NCI-H748 (cell line): ENCODE results near the gene ADRA1B.

ENCODE experiments used
- DNase-seq: peaks from one replicate; lab custom pipeline; 2025; ENCODE audit not compliant: unreplicated experiment; lab: John Stamatoyannopoulos, UW

ADRA1B gene

DNA sequence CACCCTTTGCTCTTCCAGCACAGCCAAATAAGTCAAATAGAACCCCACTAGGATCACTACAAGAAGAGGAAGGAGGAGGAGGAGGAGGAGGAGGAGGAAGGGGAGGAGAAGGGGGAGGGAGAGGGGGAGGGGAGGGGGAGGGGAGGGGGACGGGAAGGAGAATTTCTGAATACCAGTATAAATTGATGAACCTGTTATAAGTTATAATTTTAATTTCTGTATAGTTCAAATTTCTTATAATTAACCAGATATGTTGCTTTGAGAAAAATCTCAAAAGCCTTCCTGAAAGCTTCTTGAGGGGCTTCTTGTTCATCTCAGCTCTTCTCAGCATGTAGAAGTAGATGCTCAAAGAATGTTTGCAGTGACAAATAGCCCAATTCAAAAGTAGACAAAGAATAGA is 15.0 kb upstream of the ADRA1B start:
- no peak for DNase-seq

DNA sequence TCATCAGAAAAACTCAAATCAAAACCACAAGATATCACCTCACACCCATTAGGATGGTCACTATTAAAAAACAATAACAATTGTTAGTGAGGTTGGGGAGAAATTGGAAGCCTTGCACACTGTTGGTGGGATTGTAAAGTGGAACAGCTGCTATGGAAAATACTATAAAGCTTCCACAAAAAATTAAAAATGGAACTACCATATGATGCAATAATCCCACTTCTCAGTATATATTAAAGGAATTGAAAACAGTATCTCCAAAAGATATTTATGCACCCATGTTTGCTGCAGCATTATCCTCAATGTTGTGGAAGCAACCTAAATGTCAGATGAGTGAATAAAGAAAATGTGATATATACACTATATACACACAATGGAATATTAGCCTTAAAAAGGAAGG is 14.5 kb upstream of the ADRA1B start:
- DNase-seq, result no peak

DNA sequence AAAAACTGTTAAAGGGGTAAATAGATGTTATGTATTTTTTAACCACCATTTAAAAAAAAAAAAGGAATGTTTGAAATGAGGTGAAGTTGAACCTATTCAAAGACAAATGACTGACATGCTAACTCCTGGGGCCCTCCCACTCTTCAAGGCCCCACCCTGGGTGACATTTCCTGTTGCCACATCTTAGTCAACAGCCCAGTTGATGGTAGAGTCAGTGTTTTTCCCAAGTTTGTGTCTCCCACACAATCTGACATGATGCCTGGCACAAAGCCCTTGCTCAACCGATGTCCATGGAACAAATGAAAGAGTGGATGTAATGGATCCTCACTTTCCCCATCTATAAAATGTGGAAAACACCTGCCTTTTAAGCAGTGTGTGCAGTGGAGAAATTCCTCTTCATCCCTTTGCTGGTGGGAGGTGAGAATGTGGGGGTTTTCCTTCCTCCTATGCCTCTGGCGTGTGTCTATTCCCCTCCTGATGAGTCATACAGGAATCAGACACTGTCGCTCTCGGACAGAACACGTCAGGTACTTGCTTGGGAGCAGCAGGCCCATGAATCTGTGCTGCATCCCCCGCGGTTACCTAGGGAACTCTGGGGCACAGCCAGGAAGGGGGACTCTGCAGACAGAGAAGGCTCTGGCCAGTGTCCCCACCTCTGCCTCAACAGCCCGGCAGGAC is 13.7 kb upstream of the ADRA1B start:
- DNase-seq, result no peak

DNA sequence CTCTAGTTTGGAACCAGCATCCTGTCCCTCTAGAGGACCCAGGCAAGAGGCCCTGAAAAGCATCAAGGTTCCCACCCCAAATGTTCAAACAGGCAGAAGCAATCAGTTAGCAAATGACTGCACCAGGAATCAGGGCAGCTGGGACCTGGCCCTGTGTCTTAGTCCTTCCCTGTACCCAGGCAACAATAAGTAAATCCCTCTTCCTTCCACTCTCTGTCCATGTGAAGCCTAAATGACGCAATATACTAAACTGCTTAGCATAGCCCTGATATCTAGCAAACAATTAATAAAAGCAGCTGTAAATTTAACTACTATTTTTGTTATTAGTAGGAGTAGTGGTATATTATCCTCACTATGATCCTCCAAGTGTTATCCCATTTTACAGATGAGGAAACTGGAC is 13.2 kb upstream of the ADRA1B start:
- no peak for DNase-seq

DNA sequence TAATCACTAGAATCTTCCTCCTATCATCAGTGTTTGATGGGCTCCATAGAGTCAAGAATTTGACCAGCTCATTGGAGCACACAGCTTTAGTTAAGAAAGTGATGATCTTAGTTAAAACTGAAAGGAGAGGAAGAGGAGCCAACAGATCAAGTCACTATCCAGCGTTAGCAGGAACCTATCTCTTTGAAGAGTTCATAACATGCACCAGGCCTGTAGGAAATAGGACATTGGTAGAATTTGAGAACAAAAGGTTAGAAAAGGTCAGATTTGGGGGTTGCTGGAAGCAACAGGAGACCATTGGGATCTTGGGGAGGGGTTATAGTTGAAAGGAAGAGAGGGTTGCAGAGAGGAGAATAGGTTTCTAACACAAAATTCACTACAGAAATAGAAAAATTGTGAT is 11.4 kb upstream of the ADRA1B start:
- no peak for DNase-seq

DNA sequence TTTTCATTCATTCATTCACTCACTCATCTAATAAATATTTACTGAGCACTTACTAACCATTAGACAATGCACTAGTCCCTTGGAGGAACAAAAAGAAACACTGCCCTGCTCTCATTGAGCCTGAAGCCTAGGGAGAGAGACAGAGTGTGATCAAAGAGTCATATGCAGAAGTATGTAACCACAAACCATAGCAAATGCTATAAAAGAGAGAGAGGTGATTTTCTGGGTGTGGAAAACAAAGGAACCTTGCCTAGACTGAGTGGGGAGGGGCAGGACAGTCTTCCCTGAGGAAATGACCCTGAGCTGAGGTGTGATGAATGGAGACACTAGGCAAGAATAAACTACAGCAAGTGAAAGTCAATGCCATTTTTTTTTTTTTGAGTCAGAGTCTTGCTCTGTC is 10.8 kb upstream of the ADRA1B start:
- DNase-seq, result peak; percentile 16

DNA sequence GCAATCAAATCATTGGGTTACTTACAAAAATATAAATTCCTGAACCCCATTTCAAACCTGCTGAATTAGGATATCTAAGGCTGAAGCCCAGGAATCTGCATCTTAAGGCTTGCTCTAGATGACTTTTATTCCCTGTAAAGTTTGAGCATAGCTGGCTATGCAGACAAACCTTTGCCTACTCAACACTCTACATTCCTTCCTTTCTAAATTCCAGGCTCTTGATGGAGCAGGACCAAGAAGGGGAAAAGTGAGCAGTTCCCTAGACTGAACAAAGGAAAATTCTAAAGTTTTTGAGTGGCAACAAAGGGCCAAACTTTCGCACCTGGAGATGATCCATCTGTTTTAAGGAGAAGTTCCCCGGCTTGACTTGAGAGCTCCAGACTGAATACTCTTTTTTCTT is 9.8 kb upstream of the ADRA1B start:
- DNase-seq, result no peak

DNA sequence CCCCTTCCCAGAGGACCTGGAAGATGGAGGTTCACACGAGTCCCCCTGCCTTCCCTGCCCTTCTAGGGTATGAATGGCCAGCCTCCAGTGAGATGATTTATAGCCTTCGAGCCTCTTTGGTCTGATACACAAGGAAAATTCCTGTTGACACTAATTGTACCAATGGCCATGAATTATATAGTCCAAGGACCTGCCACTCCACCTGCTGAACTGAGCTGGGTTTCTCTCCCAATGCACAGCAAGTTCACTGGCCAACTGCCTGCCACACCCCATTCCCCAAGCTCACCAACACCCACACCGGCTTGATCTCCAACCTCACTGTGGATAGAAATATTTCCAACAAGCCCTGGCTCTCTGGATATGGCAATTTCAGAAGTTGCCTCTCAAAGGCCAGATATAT is 9.3 kb upstream of the ADRA1B start:
- DNase-seq, result peak; percentile 35

DNA sequence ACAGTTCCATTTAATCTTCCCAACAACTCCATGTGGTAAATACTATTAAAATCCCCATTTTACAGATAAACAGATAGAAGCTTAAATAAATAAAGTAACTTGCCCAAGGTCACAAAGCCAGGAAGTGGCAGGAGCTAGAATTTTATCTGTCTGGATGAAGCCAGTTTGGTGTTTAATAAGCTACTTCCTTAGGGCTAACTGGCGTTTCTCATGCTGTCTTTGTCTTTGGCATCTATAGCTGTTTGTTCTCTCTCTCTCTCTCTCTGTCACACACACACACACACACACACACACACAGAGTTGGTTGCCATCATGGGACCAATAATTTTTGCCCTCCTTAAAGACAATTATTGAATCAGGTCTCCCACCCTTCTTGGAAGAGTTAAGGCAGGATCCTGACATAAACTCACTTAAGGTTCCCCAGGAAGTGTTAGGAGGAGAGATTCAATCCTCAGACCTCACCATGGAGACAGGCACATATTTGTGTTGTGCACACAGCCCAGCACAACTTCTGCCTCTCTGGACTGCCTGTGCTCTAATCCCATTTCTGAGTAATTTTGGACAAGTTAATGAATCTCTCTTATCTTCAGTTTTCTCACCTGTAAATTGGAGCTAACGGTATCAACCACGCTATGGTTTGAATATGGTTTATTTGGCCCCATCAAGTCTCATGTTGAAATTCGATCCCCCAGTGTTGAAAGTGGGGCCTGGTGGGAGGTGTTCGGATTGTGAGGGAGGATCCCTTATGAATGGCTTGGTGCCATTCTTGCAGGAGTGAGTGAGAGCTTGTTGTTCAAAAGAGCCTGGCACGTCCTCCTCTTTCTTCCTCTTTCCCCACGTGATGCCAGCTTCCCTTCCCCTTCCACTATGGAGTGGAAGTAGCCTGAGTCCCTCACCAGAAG is 8.3 kb upstream of the ADRA1B start:
- peak; percentile 47 for DNase-seq

DNA sequence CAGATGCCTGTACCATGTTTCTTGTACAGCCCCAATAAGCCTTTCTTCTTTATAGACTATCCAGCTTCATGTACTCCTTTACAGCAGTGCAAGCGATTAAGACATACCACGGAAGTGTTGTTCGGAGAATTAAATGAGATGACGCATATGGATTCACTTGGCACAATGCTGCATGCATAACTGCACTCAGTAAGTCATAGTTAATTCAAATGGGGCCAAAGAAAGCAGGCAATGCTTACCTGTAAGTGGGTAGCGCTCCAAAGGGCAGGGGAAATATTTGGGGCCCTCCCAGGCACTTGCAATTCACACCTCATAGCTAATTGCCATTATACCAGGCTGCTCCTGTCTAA is 7.7 kb upstream of the ADRA1B start:
- no peak for DNase-seq

DNA sequence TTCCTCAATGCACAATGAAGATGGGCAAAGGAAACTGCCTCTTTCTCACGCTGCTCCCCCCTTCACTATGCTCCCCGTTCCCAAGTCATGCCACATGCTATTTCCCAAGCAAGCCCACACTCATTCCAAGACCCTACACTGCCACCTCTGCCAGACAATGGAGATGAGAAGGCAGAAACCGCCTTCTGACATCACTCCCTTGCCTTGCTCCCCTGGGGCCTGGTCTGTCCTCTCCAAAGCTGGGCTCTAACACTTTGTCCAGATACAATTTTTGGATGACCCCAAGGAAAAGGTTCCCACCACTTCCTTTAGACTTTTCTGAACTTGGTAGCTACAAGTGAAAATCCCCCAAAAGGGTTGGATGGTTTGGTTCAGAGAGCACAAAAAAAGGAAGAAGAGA is 7.2 kb upstream of the ADRA1B start:
- DNase-seq, result no peak

DNA sequence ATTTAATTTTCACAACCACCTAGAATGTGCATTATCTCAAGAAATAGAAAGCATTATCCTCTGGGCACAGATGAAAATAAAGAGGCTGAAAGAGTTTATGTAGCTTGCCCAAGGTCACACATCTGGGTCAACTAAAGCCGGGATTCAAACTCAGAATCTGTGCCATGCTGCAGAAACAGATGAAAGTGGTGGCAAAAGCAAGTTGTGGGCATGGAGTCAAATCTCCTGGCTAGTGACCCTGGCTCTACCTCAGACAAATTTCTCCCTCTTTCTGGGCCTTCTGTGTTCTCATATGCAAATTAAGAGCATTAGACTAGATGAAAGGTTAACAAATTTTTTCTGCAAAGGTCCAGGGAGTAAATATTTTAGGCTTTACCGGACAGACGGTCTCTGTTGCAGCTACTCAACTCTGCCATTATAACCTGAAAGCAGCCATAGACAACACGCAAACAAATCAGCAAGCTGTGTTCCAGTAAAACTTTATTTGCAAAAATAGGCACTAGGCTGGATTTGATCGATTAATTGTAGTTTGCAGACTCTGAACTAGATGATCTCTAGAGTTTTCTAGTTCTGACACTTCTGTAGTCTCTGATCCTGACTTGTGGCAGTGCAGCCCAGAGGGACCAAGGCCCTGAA is 6.0 kb upstream of the ADRA1B start:
- DNase-seq, result no peak

DNA sequence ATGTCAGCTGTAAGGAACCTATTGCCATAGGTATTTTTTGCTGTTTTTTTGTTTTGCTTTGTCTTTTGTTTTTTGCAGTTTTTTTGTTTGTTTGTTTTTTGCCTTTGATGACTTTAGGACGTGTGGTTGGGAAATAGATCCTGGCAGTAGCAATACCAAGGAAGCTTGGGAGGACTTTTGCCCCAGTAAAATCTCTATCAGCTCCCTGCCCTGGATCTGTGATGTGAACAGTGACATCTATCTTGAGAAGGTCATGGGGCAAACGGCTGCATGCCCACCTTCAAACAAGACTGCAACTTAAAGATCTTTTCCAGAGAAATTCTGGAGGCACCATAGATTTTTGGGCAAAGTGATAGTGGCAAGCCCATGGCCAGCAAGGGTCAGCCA is 5.4 kb upstream of the ADRA1B start:
- DNase-seq, result no peak

DNA sequence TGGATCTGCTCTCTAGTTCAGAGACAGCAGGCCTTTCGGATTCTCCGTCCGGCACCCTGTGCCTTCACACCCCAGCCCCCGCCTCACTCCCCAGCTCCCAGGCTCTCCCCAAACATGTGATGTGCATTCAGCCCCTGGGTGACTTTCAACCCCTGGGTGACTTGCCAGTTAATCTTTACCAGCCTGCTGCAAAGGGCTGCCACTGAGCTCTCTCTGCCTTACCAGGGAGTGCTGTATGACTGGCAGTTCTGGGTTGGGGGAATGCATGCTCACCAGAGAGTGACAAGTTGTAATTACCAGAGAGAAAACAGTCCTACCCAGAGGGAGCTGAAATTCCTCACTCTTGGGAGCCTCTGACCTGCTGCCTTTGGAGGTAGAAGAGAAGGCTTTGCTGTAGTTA is 4.9 kb upstream of the ADRA1B start:
- no peak for DNase-seq

DNA sequence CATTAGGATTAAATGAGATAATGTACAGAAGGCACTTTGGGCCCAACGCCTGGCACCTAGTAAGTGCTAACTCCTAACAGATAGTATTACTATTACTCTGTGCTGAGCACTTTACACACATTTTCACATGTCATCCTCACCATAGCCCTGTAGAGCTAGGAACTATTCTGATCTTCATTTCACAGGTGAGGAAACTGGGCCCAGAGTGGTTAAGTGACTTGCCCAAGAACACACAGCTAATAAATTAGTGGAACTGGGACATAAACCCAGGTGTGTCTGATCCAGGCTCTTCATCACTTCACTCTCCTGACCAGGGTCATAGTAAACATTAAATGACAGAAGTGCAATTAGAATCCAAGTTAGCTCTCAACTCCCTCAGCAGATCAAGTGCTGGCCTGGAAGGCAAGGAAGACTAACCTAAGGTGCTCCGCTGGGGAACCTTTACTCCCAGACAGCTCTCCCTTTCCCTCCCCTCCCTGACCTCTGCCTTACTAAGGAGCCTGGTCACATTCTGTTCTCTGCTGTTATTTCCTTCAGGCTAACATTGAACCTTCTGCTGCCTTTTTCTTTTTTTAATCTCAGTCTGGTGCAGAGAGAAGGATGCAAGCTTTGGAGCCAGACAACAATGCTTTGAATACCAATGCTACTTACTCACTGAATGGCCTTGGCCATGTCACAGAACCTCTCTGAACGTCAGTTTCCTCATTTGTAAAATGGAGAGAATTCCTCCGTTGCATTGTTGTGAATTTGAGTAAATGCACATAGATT is 4.1 kb upstream of the ADRA1B start:
- DNase-seq, result no peak

DNA sequence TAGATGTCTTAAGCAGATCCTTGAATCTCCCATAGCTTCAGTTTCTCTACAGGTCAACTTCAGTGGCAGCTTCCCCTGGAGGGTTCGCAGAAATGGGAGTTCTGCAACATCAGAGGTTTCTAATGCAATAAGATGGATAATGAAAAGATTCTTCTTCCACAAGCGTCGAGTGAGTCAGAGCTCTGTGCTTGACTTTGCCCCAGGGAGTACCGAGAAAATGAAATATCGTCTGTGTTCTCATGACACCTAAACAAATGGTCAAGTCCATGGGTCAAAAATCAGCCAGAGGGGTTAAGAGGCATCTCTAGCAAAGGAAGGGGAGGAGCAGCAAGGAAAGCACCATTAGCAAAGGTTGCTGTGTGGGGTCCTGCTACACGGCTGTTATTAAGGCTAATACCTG is 3.2 kb upstream of the ADRA1B start:
- DNase-seq, result no peak

DNA sequence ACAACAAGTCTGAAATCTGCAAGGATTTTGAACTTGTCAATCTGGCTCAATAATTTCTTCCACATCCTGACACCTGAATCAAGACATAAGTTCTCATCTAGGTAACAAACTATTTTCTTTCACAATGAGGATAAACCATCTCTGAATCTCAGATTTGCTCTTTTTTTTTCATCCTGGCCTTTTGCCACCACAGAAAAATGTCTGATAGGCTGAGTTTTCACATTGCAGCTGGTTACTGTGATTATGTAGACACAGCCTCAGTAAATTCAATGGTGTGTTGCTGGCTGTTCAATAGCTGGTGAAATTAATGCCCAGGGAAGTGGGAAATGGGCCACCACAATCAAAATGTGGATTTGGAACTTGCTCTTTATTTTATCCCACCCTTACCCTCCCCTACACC is 2.8 kb upstream of the ADRA1B start:
- no peak for DNase-seq

DNA sequence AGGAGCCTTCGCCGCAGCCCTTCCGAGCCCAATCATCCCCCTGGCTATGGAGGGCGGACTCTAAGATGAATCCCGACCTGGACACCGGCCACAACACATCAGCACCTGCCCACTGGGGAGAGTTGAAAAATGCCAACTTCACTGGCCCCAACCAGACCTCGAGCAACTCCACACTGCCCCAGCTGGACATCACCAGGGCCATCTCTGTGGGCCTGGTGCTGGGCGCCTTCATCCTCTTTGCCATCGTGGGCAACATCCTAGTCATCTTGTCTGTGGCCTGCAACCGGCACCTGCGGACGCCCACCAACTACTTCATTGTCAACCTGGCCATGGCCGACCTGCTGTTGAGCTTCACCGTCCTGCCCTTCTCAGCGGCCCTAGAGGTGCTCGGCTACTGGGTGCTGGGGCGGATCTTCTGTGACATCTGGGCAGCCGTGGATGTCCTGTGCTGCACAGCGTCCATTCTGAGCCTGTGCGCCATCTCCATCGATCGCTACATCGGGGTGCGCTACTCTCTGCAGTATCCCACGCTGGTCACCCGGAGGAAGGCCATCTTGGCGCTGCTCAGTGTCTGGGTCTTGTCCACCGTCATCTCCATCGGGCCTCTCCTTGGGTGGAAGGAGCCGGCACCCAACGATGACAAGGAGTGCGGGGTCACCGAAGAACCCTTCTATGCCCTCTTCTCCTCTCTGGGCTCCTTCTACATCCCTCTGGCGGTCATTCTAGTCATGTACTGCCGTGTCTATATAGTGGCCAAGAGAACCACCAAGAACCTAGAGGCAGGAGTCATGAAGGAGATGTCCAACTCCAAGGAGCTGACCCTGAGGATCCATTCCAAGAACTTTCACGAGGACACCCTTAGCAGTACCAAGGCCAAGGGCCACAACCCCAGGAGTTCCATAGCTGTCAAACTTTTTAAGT is 819 bp downstream of the ADRA1B start:
- no peak for DNase-seq

DNA sequence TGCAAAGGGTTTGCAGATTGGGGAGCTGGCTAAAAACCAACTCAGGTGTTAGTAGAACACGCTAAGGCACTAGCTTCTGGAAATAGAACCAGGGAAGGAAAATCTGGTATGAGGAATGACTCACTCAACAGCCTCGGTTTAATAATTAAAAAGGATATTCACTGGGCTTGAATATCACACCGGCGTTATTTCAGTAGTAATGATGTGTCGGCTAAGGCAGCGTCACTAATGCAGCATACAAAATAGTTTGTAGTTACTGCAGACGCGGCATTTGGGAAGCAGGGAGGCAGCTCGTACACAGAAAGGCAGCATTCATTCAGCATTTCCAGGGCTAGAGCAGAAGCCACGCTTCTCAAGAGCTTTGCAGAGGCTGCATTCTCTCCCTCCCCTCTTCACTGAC is 1.7 kb downstream of the ADRA1B start:
- no peak for DNase-seq

DNA sequence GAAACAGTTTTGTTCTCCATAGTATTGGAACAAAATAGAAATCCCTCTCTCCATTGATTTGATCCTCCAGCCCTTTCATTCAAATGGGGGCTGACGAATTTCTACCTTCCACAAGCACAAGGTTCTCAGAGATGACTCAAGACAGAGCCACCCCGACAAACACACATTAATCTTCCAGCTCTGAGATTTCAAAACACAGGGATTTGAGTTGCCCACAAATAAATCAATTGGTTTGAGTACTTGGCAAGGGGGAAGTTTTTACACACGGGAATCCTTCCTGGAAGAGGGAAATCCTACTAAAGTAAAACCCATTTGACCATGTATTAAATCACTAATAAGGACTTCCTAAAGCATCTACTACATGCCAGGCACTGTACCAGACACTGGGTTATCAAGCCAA is 5.4 kb downstream of the ADRA1B start:
- DNase-seq, result no peak

DNA sequence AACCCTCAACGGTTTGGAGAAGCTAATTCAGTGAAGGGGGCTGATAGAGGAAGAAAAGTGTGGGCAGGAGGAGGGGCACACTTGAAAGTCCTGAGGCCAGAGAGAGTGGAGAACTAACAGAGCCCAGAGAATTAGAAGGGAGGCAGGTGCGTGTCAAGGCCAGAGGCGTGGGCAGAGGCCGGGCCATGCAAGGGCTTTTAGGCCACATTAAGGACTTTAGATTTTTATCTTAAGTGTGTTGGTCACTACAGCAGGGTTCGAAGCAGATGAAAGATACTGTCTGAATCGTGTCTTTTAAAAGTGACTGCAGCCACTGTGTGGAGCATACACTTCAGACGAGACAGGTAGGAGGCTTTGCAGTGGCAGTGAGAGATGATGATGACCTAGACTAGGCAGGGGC is 6.7 kb downstream of the ADRA1B start:
- DNase-seq, result no peak
